Brain microvascular endothelial cell (primary cell): Measurements from ENCODE around the gene CROCC2.

Experiments
- DNase-seq: peaks from one replicate; pipeline ENCODE4 v3.0.0-alpha.2; 2020
- H3K27ac ChIP-seq: fragments of 250-450 bp; sonication (Bioruptor Pico); 2 replicates; pipeline ENCODE4 v1.5.1; 2020; ENCODE audit warnings: mild to moderate bottlenecking, moderate library complexity
- H3K27me3 ChIP-seq: fragments of 250-450 bp; sonication (Bioruptor Pico); replicated peaks from 2 replicates; pipeline ENCODE4 v1.5.1; 2020; ENCODE audit warnings: mild to moderate bottlenecking
- H3K36me3 ChIP-seq: fragments of 250-450 bp; sonication (Bioruptor Pico); replicated peaks from 2 replicates; pipeline ENCODE4 v1.5.1; 2020; ENCODE audit warnings: mild to moderate bottlenecking
- H3K4me3 ChIP-seq: 2 replicates; pipeline ENCODE4 v1.5.1; 2011; ENCODE audit warnings: low read depth, mild to moderate bottlenecking, control low read depth, low read length, moderate library complexity
- CTCF ChIP-seq: IDR thresholded peaks from 2 replicates; pipeline ENCODE4 v1.5.1; 2011; ENCODE audit warnings: low read depth, mild to moderate bottlenecking, moderate library complexity, low read length, control low read depth, inconsistent platforms; ENCODE audit errors: missing control alignments
- in situ Hi-C: cut with HindIII; loops from 2 replicates; pipeline ENCODE4 v1.10.0; 2017; ENCODE audit warnings: low sequenced_read_pairs, low pct_ligation_motif_present

CROCC2 gene

GRCh38 chr2:240949791-240950705 lies 43.9 kb downstream of the CROCC2 start:
- TF ChIP-seq CTCF, result no peak
- no peak overlapping the region for H3K27ac ChIP-seq
- H3K36me3 ChIP-seq, result no peaks in the 10 kb centered on the region
- no peak for DNase-seq
- in situ Hi-C loops, result no loop called here
- no peak overlapping the region for H3K4me3 ChIP-seq
- peaks cover 9% of the 10 kb centered on the region for H3K27me3 ChIP-seq

GRCh38 chr2:240951045-240951594 lies 45.0 kb downstream of the CROCC2 start:
- H3K36me3 ChIP-seq, result no peaks in the 10 kb centered on the region
- no peak for DNase-seq
- H3K27me3 ChIP-seq, result peaks cover 20% of the 10 kb centered on the region
- no peak for TF ChIP-seq CTCF
- in situ Hi-C loops, result no loop called here
- no peak overlapping the region for H3K4me3 ChIP-seq
- no peak overlapping the region for H3K27ac ChIP-seq

- Histone ChIP-seq H3K27me3 (peaks cover 21% of the 10 kb centered on the region), H3K4me3 (no peak overlapping the region), H3K36me3 (no peaks in the 10 kb centered on the region), H3K27ac (no peak overlapping the region)
- in situ Hi-C loops, result no loop called here
- no peak for TF ChIP-seq CTCF
- DNase-seq, result no peak
Measured at GRCh38 chr2:240952496-240953246, 46.5 kb downstream of the CROCC2 start.

GRCh38 chr2:240953426-240954410 lies 47.6 kb downstream of the CROCC2 start:
- H3K27ac ChIP-seq, result no peak overlapping the region
- H3K36me3 ChIP-seq, result no peaks in the 10 kb centered on the region
- peaks cover 22% of the 10 kb centered on the region for H3K27me3 ChIP-seq
- no peak overlapping the region for H3K4me3 ChIP-seq
- TF ChIP-seq CTCF, result no peak
- DNase-seq, result no peak
- in situ Hi-C loops, result no loop called here
